HG02938 (cell line): Measurements from ENCODE around the gene SLC12A4.
"Not testable (repeated sequence)": the region's sequence is repeated elsewhere in the genome, so short reads cannot be mapped to it uniquely, and the experiment has no call there.

Experiments used
- ATAC-seq: cut with Tn5 transposase; IDR thresholded peaks from one replicate; pipeline ENCODE4 v1.9.1; 2021; ENCODE audit warnings: mild to moderate bottlenecking, moderate library complexity; ENCODE audit not compliant: unreplicated experiment

Gene SLC12A4

GRCh38 chr16:67928561-67929364 lies 39.7 kb downstream of the SLC12A4 start:
- no peak for ATAC-seq

- no peak for ATAC-seq
Observed at GRCh38 chr16:67928147-67928546, 40.3 kb downstream of the SLC12A4 start.

DNA sequence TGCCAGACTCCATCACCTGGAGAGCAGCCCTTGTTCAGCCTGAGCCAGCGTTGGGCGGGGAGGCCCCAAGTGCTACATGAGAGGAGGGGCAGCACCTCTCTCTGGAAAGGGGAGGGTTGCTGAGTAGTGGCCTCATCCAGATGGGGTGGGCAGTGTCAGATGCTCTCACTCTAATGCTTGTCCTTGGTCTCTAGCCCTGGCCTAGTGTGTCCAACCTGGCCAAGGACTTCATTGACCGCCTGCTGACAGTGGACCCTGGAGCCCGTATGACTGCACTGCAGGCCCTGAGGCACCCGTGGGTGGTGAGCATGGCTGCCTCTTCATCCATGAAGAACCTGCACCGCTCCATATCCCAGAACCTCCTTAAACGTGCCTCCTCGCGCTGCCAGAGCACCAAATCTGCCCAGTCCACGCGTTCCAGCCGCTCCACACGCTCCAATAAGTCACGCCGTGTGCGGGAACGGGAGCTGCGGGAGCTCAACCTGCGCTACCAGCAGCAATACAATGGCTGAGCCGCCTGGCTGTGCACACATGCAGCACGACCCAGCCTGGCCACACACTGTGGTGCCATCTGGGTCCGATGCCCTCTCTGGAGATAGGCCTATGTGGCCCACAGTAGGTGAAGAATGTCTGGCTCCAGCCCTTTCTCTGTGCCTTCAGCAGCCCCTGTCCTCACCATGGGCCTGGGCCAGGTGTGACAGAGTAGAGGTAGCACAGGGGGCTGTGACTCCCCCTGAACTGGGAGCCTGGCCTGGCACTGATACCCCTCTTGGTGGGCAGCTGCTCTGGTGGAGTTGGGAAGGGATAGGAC lies 41.1 kb downstream of the SLC12A4 start:
- ATAC-seq = no peak

- ATAC-seq = no peak
Observed at GRCh38 chr16:67926181-67926750, 42.2 kb downstream of the SLC12A4 start.

DNA sequence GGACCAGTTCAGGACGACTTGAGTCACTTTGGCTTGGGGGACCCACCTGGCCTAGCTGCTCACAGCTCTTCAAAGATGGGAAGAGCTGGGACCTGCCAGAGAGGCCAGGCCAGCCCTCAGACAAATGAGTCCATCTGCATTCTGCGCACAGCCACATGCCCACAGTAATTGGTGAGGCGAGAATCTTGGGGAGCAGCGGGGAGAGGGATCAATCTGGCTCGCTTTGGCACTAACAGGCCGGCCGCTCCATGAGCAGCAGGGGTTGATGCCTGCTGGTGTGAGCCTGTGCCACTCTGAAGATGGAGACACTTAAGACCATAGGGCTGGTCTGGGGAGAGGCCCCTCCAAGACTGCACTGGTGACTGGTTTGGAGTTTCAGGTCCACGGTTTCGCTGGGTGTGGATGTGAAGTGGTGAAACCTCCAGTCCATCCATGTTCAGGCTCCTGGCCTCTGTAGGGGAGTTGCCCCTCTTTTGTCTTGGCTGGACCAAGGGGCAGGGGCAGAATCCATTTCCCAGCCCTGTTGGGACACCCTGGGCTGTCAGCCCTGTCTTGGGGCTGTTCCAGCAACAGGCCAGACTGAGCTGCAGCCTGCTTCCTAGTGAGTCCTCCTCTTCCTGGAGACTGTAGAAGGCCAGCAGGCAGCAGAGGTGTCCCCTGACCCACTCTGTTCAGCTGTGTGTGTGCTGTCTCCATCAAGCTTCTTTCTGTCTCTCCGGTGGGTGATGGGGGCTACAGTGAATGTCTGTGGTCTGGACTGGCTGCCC lies 44.1 kb downstream of the SLC12A4 start:
- ATAC-seq = no peak

DNA sequence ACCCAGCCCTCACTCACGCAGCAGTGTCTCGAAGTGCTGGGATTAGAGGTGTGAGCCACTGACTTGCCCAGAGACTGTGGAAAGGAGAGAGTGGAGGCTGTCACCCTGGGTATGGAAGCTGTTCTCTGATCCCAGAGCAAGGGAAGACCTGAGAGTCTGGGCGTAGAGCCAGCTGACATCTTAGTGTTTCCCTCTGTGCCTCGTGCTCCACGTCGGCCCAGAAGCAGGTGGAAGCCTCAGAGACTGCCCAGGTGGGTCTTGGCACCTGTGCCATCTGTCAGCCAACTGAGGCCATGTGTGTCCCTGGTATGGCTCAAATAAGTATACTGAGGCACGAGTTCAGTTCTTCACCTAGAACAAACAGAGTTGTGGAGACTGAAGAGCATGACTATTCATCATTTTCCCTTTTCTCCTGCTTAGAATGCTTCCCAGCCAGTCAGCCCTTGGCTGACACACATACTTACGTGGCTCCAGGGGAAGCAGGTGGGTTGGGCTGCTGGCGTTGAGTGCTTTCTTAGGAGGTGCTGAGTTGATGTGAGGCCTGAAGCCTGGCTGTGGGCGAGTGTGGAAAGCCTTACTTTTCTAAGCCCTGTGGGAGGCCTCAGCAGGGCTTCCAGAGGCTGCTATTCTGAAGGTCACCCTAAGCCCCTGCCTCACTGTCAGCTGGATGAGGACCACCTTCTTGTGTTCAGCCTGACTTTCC lies 44.9 kb downstream of the SLC12A4 start:
- ATAC-seq = no peak

DNA sequence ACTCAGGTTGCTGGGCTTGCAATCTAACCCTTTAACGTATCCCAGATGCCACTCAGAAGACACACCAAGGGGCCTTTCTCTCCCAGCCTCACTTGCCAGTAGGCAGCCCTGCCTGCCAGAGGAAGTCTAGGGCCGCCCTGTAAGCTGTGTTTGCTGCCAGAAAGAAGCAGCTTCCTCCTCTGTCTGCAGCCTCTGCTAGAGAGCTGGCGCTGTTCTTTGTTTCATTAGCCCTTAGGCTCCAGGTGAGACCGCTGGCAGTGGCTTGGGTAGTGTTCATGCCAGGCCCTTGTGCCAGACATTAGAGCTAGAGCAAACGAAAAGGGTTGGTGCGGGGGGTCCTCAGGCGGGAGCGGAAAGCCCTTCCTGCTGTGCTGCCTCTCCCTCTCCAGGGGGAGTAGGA lies 45.7 kb downstream of the SLC12A4 start:
- no peak for ATAC-seq

DNA sequence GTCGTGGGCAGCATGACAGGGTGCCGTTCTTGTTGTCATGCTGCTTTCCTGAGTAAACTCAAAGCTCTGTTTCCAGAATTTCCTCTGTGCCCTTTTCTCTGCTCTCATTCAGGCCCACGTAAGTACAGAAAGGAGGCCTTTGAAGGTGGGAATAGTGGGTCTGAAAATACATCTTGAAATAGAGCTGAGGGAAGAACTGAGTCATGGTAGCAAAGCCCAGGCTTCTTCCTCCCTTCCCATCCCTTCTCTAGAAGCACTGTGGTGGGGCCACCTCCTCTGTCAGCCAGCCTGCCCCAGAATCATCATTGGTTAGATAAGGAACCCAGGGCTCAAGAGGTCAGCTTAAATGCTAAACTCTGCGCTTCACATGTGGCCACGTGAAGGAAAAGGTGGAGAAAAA lies 46.2 kb downstream of the SLC12A4 start:
- no peak for ATAC-seq

GRCh38 chr16:67919622-67920221 lies 48.7 kb downstream of the SLC12A4 start:
- no peak for ATAC-seq

DNA sequence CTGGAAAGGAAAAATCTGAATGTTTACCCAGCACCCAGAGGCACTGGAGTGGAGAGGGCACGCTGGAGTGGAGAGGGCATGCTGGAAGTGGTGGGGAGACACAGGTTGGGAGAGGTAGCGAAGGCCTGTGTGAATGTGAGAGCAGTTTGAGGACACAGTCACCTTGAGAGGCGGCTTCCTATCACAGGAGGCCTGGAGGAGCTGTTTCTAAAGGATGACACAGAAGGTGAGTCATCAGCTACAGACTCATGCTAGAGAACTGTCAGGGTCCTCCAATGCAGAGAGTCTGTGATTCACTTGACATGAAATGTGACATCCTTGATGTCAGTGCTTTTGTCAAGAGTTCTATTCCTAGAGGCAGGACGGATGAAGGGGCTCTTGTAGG lies 50.6 kb downstream of the SLC12A4 start:
- ATAC-seq = no peak

- ATAC-seq = no peak
Observed at GRCh38 chr16:67917140-67917851, 51.1 kb downstream of the SLC12A4 start.

DNA sequence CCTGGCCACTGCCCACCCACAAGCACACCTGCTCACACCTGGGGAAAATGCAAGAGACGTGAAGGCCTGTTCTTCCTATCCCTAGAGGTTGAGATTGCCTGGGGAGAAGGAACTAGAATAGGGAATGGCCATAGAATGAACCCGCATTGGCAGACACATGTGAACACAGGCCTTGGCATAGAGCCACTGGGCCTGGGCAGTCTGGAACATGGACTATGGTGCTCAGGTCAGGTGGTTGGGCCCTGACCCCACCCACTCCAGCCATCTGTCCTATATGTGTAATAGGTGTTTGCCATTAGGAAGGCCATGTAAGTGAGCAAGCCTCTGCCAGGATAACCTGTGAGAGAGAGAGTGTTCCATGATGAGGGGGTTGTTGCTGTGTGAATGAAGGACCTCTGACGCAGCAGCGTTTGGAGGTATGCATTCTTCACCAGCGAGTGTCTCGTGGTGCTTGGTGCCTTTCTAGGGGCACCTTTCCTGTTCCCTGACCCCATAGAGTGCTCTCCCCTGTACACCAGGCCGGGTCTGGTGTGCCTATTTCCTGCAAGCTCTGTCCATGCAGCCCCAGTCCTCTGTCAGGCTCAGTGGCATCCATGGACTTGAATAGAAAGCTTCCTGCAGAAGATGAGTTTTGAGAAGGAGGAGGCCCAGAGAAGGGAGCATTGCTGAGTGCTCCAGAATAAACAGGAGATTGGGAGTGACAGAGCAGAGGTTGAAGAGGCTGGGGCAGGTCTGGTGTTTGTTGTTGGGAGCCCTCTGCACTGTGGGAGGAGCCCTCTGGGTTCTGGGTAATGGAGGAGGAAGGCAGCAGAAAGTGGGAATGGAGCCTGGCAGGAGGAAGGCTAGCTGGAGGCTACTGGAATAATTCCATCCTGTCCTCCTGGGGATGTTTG lies 52.4 kb downstream of the SLC12A4 start:
- no peak for ATAC-seq

DNA sequence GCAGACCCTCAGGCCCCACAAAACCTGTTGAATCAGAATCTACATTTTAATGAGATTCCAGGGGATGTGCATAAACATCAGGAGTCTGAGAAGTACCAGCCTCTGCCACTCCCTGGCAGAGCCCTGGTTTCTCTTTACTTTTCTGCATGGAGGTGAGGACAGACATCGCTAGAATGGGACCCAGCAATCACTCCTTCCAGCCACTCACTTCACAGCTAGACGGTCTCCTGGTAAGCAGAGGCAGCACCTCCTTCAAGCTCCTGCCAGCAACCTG lies 53.0 kb downstream of the SLC12A4 start:
- ATAC-seq = not testable (repeated sequence)

- ATAC-seq = no peak
Observed at GRCh38 chr16:67914758-67915495, 53.5 kb downstream of the SLC12A4 start.

DNA sequence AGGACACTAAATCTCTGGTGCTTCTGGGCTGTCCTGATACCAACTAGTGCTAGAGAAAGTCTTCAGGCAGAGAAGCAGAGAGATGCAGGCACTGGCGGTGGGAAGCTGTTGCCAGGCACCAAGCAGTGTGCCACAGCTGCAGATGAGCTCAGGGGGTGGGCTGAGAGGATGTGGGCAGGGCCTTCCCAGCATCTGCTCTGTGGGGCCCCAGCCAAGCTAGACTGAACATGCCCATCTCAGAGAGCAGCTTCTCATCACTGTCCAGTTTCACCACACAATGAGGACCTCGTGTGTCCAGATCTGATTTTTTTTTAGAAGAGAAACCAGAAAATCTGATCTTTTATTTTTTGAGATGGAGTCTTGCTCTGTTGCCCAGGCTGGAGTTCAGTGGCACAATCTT lies 58.3 kb downstream of the SLC12A4 start:
- no peak for ATAC-seq

- ATAC-seq = no peak
Observed at GRCh38 chr16:67909056-67909742, 59.2 kb downstream of the SLC12A4 start.

DNA sequence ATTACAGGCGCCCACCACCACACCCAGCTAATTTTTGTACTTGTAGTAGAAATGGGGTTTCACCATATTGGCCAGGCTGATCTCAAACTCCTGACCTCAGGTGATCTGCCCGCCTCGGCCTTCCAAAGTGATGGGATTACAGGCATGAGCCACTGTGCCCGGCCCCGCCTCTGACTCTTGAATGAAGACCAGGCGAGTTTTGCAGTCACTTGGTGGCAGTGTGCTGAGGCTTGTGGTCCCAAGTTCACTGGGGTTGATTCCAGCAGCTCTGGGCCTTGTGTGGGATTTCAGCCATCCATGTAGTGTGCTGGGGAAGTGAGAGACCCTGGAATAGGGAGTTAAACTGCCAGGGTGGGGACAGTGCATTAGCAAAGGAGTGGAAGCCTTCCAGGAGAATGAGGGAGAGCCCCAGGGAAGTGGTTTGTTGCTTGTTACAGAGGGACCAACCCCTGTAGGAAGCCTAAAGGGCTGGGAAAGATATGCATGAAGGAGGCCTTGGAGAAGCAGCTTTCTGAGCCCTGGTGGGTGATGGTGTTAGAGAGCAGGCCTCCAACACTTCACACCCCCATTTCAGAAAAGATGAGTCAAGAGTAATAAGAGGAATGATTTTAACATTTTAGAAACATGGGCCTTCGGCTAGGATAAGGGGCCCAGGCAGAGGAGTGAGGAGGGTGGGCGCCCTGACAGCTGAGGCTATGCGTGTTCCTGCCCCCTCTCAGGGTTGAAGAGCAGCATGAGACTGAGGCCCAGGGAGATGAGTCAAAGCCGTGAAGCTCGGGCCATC lies 60.8 kb downstream of the SLC12A4 start:
- ATAC-seq = no peak
